ENCODE results near the gene NASP.
"Not testable (repeated sequence)": the region's sequence is repeated elsewhere in the genome, so short reads cannot be mapped to it uniquely, and the experiment has no call there.

Gene NASP

GRCh38 chr1:45574105-45574626 lies 9.7 kb upstream of the NASP start:
- no peak overlapping the region for H3K27ac ChIP-seq (ENCODE audit: low read length)
- no peaks in the 10 kb centered on the region for H3K27me3 ChIP-seq (ENCODE audit: control insufficient read depth, insufficient read depth, low read length)
- no peak overlapping the region for H3K4me3 ChIP-seq (ENCODE audit: low read length)
- H3K9ac ChIP-seq (ENCODE audit: low read length): no peak overlapping the region
- no peaks in the 10 kb centered on the region for H3K9me3 ChIP-seq (ENCODE audit: control insufficient read depth, low read depth, low read length)
- peaks cover 18% of the 10 kb centered on the region for H3K4me1 ChIP-seq (ENCODE audit: control insufficient read depth, low read depth, low read length)
- peaks cover 15% of the 10 kb centered on the region for H3K36me3 ChIP-seq (ENCODE audit: control insufficient read depth, low read depth, low read length)

- Histone ChIP-seq H3K9ac (ENCODE audit: low read length) (peak overlapping the region; percentile 98), H3K36me3 (ENCODE audit: control insufficient read depth, low read depth, low read length) (peaks cover 8% of the 10 kb centered on the region), H3K4me3 (ENCODE audit: low read length) (peak overlapping the region; percentile 97), H3K27me3 (ENCODE audit: control insufficient read depth, insufficient read depth, low read length) (no peaks in the 10 kb centered on the region), H3K27ac (ENCODE audit: low read length) (peak overlapping the region; percentile 98), H3K4me1 (ENCODE audit: control insufficient read depth, low read depth, low read length) (no peaks in the 10 kb centered on the region), H3K9me3 (ENCODE audit: control insufficient read depth, low read depth, low read length) (no peaks in the 10 kb centered on the region)
Measured at GRCh38 chr1:45583264-45583665, 576 bp upstream of the NASP start.

- H3K4me3 ChIP-seq (ENCODE audit: low read length): peak overlapping the region; percentile 97
- peaks cover 15% of the 10 kb centered on the region for H3K36me3 ChIP-seq (ENCODE audit: control insufficient read depth, low read depth, low read length)
- no peaks in the 10 kb centered on the region for H3K27me3 ChIP-seq (ENCODE audit: control insufficient read depth, insufficient read depth, low read length)
- peak overlapping the region; percentile 98 for H3K9ac ChIP-seq (ENCODE audit: low read length)
- peak overlapping the region; percentile 98 for H3K27ac ChIP-seq (ENCODE audit: low read length)
- H3K9me3 ChIP-seq (ENCODE audit: control insufficient read depth, low read depth, low read length): no peaks in the 10 kb centered on the region
- peaks cover 2% of the 10 kb centered on the region for H3K4me1 ChIP-seq (ENCODE audit: control insufficient read depth, low read depth, low read length)
Measured at GRCh38 chr1:45584351-45585109, 689 bp downstream of the NASP start.

GRCh38 chr1:45585110-45585426 lies 1.2 kb downstream of the NASP start:
- Histone ChIP-seq H3K27ac (ENCODE audit: low read length) (peak overlapping the region; percentile 90), H3K4me1 (ENCODE audit: control insufficient read depth, low read depth, low read length) (peaks cover 2% of the 10 kb centered on the region), H3K27me3 (ENCODE audit: control insufficient read depth, insufficient read depth, low read length) (no peaks in the 10 kb centered on the region), H3K36me3 (ENCODE audit: control insufficient read depth, low read depth, low read length) (peaks cover 15% of the 10 kb centered on the region), H3K4me3 (ENCODE audit: low read length) (peak overlapping the region; percentile 97), H3K9ac (ENCODE audit: low read length) (peak overlapping the region; percentile 98), H3K9me3 (ENCODE audit: control insufficient read depth, low read depth, low read length) (no peaks in the 10 kb centered on the region)

- Histone ChIP-seq H3K4me1 (ENCODE audit: control insufficient read depth, low read depth, low read length) (peaks cover 2% of the 10 kb centered on the region), H3K36me3 (ENCODE audit: control insufficient read depth, low read depth, low read length) (peaks cover 17% of the 10 kb centered on the region), H3K27ac (ENCODE audit: low read length) (peak overlapping the region; percentile 90)
Measured at GRCh38 chr1:45585496-45586075, 1.7 kb downstream of the NASP start.

GRCh38 chr1:45586769-45587168 lies 2.9 kb downstream of the NASP start:
- Histone ChIP-seq H3K27ac (ENCODE audit: low read length) (no peak overlapping the region), H3K27me3 (ENCODE audit: control insufficient read depth, insufficient read depth, low read length) (no peaks in the 10 kb centered on the region), H3K9me3 (ENCODE audit: control insufficient read depth, low read depth, low read length) (no peaks in the 10 kb centered on the region), H3K4me3 (ENCODE audit: low read length) (peak overlapping the region; percentile 97), H3K4me1 (ENCODE audit: control insufficient read depth, low read depth, low read length) (peaks cover 2% of the 10 kb centered on the region), H3K9ac (ENCODE audit: low read length) (no peak overlapping the region), H3K36me3 (ENCODE audit: control insufficient read depth, low read depth, low read length) (peaks cover 27% of the 10 kb centered on the region)

More at GRCh38 chr1:45585496-45586075, 1.7 kb downstream of the NASP start:
- H3K9me3 ChIP-seq (ENCODE audit: control insufficient read depth, low read depth, low read length): no peaks in the 10 kb centered on the region
- peak overlapping the region; percentile 98 for H3K9ac ChIP-seq (ENCODE audit: low read length)
- no peaks in the 10 kb centered on the region for H3K27me3 ChIP-seq (ENCODE audit: control insufficient read depth, insufficient read depth, low read length)
- H3K4me3 ChIP-seq (ENCODE audit: low read length): peak overlapping the region; percentile 97

- Histone ChIP-seq H3K9me3 (ENCODE audit: control insufficient read depth, low read depth, low read length) (no peaks in the 10 kb centered on the region), H3K9ac (ENCODE audit: low read length) (no peak overlapping the region), H3K36me3 (ENCODE audit: control insufficient read depth, low read depth, low read length) (peaks cover 57% of the 10 kb centered on the region), H3K27me3 (ENCODE audit: control insufficient read depth, insufficient read depth, low read length) (no peaks in the 10 kb centered on the region), H3K4me1 (ENCODE audit: control insufficient read depth, low read depth, low read length) (peaks cover 2% of the 10 kb centered on the region), H3K4me3 (ENCODE audit: low read length) (no peak overlapping the region), H3K27ac (ENCODE audit: low read length) (no peak overlapping the region)
Measured at GRCh38 chr1:45589861-45590260, 6.0 kb downstream of the NASP start.

- Histone ChIP-seq H3K9ac (ENCODE audit: low read length) (no peak overlapping the region), H3K4me1 (ENCODE audit: control insufficient read depth, low read depth, low read length) (no peaks in the 10 kb centered on the region), H3K27me3 (ENCODE audit: control insufficient read depth, insufficient read depth, low read length) (no peaks in the 10 kb centered on the region), H3K4me3 (ENCODE audit: low read length) (no peak overlapping the region), H3K36me3 (ENCODE audit: control insufficient read depth, low read depth, low read length) (peaks cover 82% of the 10 kb centered on the region), H3K9me3 (ENCODE audit: control insufficient read depth, low read depth, low read length) (no peaks in the 10 kb centered on the region), H3K27ac (ENCODE audit: low read length) (no peak overlapping the region)
Measured at GRCh38 chr1:45594412-45594811, 10.6 kb downstream of the NASP start.

GRCh38 chr1:45596765-45597164 lies 12.9 kb downstream of the NASP start:
- peaks cover 89% of the 10 kb centered on the region for H3K36me3 ChIP-seq (ENCODE audit: control insufficient read depth, low read depth, low read length)
- not testable (repeated sequence) for H3K4me1 ChIP-seq (ENCODE audit: control insufficient read depth, low read depth, low read length); H3K27ac ChIP-seq (ENCODE audit: low read length); H3K27me3 ChIP-seq (ENCODE audit: control insufficient read depth, insufficient read depth, low read length); H3K9ac ChIP-seq (ENCODE audit: low read length); H3K9me3 ChIP-seq (ENCODE audit: control insufficient read depth, low read depth, low read length); H3K4me3 ChIP-seq (ENCODE audit: low read length)

GRCh38 chr1:45604239-45604638 lies 20.4 kb downstream of the NASP start:
- no peak overlapping the region for H3K9ac ChIP-seq (ENCODE audit: low read length)
- H3K9me3 ChIP-seq (ENCODE audit: control insufficient read depth, low read depth, low read length): no peaks in the 10 kb centered on the region
- H3K4me1 ChIP-seq (ENCODE audit: control insufficient read depth, low read depth, low read length): no peaks in the 10 kb centered on the region
- no peaks in the 10 kb centered on the region for H3K27me3 ChIP-seq (ENCODE audit: control insufficient read depth, insufficient read depth, low read length)
- no peak overlapping the region for H3K4me3 ChIP-seq (ENCODE audit: low read length)
- H3K36me3 ChIP-seq (ENCODE audit: control insufficient read depth, low read depth, low read length): peaks cover 93% of the 10 kb centered on the region
- no peak overlapping the region for H3K27ac ChIP-seq (ENCODE audit: low read length)

- H3K9me3 ChIP-seq (ENCODE audit: control insufficient read depth, low read depth, low read length): no peaks in the 10 kb centered on the region
- no peak overlapping the region for H3K4me3 ChIP-seq (ENCODE audit: low read length)
- H3K36me3 ChIP-seq (ENCODE audit: control insufficient read depth, low read depth, low read length): peaks cover 91% of the 10 kb centered on the region
Measured at GRCh38 chr1:45607404-45608074, 23.7 kb downstream of the NASP start.

More at GRCh38 chr1:45607404-45608074, 23.7 kb downstream of the NASP start:
- H3K27ac ChIP-seq (ENCODE audit: low read length): no peak overlapping the region
- H3K27me3 ChIP-seq (ENCODE audit: control insufficient read depth, insufficient read depth, low read length): no peaks in the 10 kb centered on the region
- H3K4me1 ChIP-seq (ENCODE audit: control insufficient read depth, low read depth, low read length): no peaks in the 10 kb centered on the region
- H3K9ac ChIP-seq (ENCODE audit: low read length): no peak overlapping the region

Measured in iPS-18a (cell line).